HG02870 (cell line): Measurements from ENCODE around the gene SMYD3.
A peak's percentile ranks its signal among the peaks of the same experiment; 100 is the strongest.

Experiments used
- ATAC-seq: cut with Tn5 transposase; IDR thresholded peaks from one replicate; pipeline ENCODE4 v1.9.1; 2021; ENCODE audit warnings: mild to moderate bottlenecking, moderate library complexity; ENCODE audit not compliant: unreplicated experiment

The SMYD3 gene

DNA sequence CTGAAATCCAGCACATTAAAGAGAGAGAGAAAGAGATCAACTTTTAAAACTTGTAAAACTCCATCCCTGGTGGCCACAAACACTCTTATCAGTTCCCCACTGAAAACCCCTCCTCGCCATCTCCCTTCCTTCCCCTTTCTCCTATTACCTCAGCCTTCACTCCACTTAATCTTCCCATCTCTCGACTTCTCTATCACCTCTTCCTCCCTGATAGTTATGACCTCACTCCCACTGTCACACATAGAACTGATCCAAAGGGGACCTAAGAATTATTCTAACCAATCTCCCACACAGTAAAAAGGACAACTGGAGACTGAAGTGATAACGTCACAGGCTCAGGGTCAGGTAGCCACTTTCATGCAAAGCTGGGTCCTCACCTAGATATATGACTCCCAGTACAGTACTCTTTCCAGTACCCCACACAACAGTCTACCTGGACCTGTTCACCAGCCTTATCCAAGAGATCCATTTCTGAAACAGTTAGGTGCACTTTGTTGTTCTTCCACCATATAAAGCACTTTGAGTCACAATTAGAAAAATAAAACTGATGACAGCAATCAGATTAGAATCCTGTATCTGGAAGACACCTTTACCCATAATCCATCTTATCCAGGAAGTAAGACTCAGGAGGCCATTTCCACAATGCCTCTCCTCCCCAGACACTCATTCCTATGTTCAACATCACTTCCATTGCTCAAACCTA, 324.8 kb downstream of the SMYD3 start:
- no peak for ATAC-seq

DNA sequence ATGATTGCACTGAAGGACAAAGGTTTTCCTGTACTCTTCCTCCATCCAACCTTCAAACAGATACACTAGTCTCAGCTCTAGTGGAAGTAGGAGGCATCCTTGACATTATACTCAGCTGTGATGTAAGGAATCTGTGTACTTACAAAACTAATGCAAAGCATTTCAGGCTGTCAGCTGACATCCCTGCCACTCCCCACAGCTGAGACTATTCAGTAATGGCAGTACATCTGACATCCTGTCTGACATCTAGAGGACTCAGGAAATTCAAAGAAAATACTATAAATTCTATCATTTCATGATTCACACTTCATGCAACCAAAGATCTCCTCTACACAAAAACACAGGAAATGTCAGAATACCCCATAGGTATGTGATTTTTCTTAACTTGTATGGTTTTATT, 325.8 kb downstream of the SMYD3 start:
- ATAC-seq, result no peak

DNA sequence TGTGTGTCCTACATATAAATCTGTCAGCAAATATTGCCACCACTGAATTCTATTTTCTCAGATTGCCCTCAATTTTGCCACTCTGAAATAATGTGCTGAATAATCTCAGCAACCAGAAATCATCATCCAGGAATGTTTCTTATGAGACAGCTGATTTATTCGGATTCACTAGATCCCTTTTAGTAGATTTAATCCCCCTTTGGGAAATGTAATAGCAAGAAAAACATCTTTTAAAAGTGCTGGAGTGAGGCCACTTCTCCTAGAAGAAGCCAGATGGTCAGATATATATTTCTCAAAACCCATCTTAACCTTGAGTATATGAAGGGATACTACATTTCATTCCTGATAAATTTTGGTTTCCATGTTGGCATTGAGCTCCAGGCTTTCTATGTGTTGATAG, 327.7 kb downstream of the SMYD3 start:
- ATAC-seq, result no peak

DNA sequence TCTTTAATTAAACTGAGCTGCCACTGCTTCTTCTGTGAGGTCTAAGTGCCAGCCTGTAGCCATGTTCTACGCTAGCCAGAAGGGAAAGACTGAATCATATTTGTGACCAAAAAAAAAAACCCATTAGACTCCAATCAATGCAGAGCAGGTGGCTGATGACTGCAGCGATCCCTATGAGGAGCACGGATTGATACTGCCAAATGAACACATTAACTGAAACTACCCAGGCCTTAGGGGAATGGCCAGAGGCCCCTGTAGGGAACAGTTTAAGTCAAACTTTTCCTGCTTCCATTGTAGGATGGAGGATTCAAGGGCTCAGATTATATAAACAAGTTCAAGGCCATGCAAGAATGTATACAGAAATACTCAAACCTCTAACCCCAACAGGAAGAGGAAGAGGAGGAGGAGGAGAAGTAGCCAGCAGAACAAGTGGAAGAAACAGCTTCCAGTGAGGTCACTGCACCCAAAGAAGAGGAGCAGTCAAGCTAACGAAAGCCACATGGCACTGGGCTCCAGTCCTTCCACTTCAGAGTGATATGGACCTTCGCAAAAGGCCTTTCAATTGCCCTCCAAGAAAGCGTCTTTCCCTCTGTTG, 328.3 kb downstream of the SMYD3 start:
- ATAC-seq, result no peak

DNA sequence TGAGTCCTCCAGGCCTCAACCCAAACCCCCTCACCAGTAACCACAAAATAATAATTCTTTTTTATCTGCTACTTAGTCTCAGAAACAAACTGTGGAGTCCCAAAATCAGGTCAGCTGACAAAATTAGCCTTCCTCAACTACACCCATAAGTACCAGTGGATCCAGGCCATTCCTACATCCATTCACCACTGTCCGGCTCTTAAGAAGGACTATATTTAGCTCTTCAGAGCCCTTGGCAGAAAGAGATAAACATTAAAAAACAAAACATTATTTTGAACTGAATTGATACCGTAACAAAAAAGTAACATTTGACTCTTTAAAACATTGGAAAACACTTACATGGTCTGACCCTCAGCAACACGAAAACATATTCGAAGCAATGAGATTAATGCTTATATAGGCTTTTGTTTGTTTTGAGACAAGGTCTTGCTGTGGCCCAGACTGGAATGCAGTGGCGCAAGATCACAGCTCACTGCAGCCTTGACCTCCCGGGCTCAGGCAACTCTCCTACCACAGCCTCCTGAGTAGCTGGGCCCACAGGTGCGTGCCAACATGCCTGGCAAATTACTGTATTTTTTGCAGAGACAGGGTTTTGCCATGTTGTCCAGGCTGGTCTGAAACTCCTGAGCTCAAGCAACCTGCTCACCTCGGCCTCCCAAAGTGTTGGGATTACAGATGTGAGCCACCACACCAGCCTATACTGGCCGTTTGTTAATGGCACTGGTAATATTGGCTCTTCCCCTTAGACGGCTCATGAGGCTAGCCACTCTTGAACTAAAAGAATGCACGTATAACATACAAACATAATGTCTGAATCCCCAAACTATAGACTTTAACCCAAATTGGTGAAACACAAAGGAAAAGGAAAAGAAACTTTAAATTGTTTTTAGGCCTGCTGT, 330.7 kb downstream of the SMYD3 start:
- no peak for ATAC-seq

DNA sequence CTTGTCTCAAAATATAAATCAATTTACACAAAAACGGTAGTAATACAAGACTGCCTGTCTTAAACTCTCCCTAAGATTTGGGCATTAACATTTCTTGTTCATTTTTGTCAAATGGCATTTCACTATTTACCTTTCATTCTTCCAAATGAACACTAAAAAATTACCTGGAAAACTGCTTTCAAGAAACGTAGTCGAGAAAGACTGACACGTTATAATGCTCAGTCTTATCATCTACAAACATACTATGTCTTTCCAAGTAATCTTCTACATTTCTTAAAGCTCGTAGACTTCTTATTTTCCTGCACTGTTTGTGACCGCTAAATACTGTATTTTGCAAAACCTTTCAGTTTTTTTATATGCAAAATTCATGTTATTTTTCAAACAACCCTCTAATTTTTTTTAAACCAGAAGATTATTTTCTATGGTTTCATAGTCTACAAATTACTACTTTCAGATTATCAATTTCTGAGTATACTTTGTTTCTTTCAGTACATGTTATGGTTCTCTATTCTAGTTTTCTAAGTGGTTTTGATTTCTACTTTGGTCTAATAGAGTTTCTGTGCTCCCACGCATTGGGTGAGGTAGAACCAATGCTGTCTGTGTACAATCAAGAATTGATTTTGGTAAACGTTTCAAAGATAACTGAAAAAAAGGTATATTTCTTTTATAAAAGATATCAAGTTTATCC, 336.4 kb downstream of the SMYD3 start:
- ATAC-seq, result peak; percentile 97

DNA sequence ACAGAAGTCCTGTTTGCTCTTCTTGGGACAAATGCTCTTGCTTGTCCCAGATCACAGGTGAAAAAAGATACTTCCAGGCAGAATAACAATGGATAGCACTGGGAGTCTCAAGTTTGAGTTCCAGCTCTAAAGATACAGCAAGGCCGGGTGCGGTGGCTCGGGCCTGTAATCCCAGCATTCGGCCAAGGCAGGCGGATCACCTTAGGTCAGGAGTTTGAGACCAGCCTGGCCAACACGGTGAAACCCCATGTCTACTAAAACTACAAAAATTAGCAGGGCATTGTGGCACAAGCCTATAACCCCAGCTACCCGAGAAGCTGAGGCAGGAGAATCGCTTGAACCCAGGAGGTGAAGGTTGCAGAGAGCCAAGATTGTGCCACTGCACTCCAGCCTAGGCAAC, 337.6 kb downstream of the SMYD3 start:
- no peak for ATAC-seq

DNA sequence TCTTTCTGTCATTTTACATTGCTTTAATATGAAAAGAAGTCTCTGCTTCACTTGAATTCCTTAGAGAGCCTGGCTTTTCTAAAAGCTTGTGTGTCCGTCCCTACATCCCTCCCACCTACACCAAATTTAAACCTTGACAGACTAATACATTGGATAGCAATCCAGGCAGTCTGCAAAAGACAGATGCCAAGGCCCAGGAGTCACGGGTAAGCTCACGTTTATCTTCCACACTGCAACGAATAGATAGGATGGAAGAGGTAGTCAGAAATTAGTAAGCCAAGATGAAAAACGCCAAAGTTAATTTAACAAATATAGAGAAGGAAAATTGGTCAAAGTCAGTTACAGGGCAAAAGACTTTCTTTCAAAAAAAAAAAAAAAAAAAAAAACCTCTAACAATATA, 338.1 kb downstream of the SMYD3 start:
- no peak for ATAC-seq

DNA sequence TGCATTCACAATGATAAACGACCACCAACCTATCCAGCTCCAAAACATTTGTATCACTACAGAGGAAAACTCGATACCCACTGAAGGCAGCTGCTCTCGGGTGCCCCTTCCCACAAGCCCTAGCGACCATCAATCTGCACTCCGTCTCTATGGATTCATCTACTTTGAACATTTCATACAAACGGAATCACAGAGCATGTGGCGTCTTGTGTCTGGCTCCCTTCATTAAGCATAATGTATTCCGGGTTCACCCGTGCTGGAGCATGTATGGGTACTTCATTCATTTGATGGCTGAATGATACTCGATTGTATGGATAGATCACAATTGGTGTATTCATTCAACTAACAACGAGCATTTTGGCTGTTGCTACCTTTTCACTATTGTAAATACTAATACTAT, 340.2 kb downstream of the SMYD3 start:
- no peak for ATAC-seq

DNA sequence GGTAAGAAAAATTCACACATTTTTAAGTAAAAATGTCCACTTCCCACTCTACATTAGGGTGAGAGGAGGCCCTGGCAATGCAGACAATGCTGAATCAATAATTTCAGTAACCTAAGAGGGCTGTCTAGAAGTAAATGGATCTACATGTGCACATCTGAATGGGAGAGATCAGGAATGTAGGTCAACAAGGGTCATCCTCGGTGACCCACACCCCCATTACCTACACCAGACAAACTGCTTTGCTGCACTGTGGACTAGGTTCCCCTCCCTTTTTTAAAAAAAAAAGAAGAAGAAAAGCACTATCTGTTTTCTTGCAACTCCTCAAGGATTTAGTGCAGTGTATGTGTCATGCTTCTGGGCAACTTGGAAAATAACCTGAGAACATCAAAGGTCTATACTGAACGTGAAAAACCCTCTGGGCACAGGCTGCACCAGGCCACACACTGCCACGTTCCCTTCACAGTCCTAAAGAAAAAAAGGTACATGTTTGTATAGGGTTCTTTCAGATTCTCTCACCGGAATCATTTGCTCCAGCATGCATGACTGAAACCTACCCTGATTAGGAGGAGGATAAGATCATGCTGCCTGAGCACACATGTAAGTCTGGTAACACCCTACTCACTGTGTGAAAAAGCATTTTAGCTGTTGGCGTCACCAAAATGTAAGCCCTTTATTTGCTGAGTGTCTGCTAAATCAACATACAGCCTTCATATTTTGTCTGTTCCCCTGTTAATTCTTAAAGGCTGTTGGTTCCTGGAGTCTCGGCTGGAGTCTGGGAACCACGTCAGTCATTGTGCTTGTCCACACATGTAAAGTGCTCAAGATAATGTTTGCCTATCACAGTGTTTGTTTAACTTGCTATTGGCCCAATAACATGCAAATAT, 341.0 kb downstream of the SMYD3 start:
- ATAC-seq, result no peak

DNA sequence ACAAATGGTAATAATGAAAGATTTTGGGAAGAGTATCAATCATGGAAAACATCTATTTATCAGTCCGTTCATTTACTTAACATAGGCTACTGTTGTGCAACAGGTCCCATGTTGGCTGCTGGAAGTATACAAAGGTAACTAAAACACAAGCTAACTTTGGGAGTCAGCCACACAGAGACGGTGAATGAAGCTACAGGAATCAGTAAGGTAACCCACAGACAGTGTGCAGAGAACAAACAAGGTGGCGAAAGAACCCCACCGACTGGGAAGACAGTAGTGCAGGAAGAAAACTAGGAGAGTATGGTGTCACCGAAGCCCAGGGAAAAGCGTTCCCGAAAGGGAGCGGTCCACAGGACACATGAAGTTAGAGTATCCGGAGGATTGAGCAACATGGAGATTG, 342.3 kb downstream of the SMYD3 start:
- no peak for ATAC-seq

DNA sequence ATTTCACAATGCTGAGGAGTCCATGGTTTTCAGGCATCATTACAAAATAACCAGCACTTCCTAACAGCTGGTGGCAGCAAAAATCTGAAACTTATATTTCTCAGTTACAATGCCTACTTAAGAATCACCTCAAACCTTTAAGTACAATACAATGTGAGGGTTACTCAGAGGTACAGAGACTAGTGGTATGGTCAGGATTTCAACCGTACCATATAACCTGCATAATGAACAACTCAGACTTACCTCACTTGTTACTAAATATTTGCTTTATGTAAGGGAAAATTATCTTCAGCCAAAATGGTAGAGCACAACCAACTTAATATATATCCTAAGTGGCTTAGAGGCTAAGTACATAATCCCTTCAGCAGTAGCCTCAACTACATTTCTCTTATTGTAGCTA, 344.5 kb downstream of the SMYD3 start:
- ATAC-seq, result no peak

DNA sequence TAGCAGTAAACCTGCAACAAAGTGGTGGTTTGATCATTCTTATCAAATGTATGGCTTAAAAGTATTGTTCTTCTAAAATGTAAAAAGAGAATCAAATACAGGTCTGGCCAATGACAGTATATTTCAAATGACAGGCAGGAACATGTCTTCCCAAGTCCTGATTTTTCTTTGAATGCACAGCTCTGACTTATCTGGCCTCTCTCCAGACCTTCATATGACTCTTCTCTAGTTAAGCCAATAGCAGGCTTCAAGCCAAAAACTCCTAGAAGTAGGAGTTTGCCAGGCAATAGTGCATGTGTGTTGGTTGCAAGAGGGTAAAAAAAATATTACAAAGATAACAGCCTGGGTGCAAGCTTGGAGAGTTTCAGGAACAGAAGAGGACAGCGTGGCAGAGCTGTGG, 345.5 kb downstream of the SMYD3 start:
- no peak for ATAC-seq

DNA sequence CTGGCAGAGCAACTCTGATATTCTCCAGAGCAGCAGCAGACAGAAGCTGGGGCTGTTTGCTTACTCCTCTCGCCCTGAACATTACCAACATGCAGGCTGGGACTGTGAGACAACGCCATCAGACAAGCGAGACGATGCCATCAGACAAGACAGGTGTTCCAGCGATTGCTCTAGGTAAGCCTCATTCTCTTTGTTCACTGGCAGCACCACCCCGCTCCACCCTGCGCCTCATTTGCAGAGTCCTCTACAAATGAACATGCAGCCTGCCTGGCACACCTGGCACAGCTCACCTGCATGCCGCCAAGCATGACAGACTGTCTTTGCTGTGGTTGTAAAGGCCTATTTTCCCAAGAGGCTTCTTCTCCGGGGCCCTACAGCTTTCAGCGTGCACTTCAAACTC, 346.2 kb downstream of the SMYD3 start:
- no peak for ATAC-seq

DNA sequence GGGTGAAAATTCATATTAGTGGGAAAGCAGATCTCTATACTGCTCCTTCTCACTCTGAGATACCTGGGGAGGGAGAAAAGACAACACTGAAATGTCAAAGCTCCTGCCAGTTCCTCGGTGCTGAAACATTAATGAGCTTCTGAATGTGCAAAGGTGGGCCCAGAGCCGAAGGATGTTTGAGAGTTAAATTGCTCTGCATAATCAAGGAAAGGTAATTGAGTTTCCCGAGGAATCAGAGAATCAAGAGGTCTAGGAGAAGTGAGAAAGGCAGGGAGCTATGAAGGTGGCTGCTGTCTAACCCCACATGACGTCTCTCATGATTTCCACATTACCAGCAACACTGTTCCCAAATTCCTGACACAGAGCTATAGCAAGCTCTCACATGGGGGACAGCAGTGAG, 346.7 kb downstream of the SMYD3 start:
- ATAC-seq, result no peak

DNA sequence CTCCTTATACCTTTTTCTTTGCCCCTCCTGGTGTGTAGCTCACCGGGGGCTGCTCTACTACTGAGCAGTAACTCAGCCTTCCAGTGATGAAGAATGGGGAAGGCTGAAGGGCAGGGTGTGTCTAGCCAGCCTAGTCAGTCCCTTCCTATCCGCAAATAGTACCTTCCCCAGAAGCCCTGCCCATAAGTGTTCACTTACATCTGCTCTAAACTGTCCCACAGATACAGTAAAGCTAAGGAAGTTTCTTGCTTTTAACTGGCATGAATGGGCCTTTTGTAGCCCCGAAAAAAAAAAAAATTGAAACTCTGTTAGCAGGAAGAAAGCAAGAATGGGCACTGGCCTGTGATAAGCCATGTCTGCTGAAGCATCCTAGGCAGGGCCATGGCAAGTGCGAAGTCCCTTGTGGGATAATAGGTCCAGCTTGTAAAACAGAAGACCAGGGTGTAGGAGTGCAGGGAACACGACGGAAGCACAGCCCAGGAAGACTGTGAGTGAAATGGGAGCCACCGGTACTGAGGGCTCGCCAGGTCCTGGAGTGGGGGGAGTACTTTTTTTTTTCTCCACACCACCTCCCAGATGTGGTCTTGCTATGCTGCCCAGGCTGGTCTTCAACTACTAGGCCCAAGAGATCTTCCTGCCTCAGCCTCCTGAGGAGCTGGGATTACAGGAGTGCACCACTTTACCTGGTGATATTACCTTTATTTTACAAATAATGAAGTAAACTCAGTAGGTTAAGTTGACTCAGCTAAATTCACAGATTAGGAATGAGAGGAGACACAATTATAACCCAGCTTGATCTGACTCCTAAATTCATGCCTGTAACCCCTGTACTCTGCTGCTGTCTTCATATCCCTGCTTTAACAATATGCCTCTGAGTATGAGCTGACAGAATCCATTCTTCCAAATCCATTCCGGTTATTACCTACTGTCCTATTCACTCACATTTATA, 347.5 kb downstream of the SMYD3 start:
- ATAC-seq, result no peak

DNA sequence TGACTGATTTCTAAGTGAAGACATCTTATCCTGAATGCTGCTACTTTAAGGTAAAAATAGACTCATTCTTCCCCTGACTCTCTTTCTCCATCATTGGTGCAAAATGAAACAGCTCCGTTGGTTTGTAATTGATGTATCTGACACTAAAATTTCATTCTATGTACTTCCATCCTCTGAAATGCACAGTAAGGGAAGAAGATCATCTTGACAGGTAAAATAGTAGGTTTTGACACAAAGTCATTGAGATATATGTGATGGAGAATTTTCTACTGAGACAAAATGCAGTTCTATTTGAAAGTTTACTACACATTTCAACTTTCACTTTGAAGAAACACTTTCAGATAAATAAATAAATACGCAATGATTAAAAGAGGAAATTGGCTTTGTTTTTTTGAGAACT, 348.9 kb downstream of the SMYD3 start:
- no peak for ATAC-seq

DNA sequence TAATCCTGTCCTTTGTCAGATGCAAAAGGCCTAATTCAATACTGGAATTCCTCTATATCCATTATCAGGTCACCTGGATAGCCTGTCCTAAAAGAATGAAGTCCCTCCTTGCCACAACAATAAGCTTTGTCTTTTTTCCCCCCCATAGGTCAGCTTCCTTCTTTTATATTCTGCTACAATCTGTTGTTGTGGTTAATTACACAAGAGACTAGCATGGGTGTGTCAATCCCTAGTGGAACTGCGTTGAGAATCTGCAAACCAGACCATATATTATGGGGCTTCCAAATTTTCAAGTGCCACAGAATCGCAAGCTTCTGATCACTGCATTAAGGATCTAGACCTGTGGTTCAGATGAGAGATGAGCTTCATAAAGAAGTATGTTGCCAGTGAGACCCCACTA, 349.6 kb downstream of the SMYD3 start:
- ATAC-seq, result no peak

DNA sequence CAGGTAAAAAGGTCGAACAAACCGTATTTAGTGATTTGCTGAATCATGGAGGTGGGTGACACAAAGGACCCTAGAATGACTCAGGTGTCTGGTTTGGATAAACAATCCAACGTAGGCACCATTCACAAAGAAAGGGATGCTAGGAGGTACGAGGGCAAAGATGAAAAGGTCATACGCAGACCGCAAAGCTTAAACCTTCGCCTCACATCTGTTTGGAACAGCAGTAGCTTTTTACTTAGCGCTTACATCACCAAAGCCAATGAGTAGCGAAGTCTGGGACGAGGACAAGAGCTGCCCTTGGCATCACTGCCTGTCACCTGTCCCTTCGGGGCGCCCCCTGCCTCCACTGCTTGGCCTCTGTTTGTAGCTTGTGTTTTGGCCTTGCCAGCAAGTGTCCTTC, 350.2 kb downstream of the SMYD3 start:
- ATAC-seq, result no peak
